ENCODE data around the gene SMPX. TPM values are rescaled to one million over a fixed set of nuclear protein-coding genes. Genes with fewer than 3 reads are reported as not detected.

Gene SMPX
- total and polyA plus RNA-seq, 2 of the 4 experiments (the other 2 are of a cell fraction) = not detected

- no peak overlapping the region for H3K4me2 ChIP-seq (ENCODE audit: low read depth, low read length)
- H2BK5ac ChIP-seq (ENCODE audit: low read depth, low read length, poor library complexity, severe bottlenecking) = no peak overlapping the region
- ATAC-seq (ENCODE audit: low read depth) = no peak
- dilution Hi-C loops (cut with HindIII; ENCODE audit: low sequenced_read_pairs, unreplicated experiment) (no loop called here), in situ Hi-C loops (cut with MboI; ENCODE audit: low sequenced_read_pairs) (no loop called here), intact Hi-C loops (cut with micrococcal nuclease) (no loop called here)
- no peak overlapping the region for H3K4ac ChIP-seq (ENCODE audit: low read depth, low read length)
- H3K14ac ChIP-seq (replicated peaks; ENCODE audit: low read depth, low read length) = no peak overlapping the region
- DNase-seq = no peak
- no peaks in the 10 kb centered on the region for H4K20me1 ChIP-seq (ENCODE audit: insufficient read depth, low read length)
- H2AK5ac ChIP-seq (ENCODE audit: low read depth, low read length) = no peak overlapping the region
- H3K9ac ChIP-seq (ENCODE audit: low read depth, low read length) = no peak overlapping the region
- no CpG with 5 or more reads among the region's 3 CpGs for WGBS, 2 experiments (ENCODE audit: extremely low coverage in 2 of 2, insufficient read length in 1 of 2)
- H3K18ac ChIP-seq (ENCODE audit: low read depth, low read length) = no peak overlapping the region
- no peak overlapping the region for H2BK20ac ChIP-seq (ENCODE audit: low read depth, low read length)
- H3K4me3 ChIP-seq (ENCODE audit: insufficient read depth, low read depth, low read length) = no peak overlapping the region
- H3K27ac ChIP-seq (ENCODE audit: insufficient read depth, low read length) = no peak overlapping the region
- no peak overlapping the region for H4K91ac ChIP-seq (ENCODE audit: insufficient read depth, low read depth, low read length)
- no TSS peak for BruUV-seq (replicated peaks)
- H3K9me1 ChIP-seq (ENCODE audit: insufficient read depth, low read length) = no peaks in the 10 kb centered on the region
- H2BK120ac ChIP-seq (ENCODE audit: low read depth, low read length) = no peak overlapping the region
- no peak overlapping the region for H4K8ac ChIP-seq (ENCODE audit: low read depth in 2 of 2, low read length in 2 of 2)
- TF ChIP-seq CTCF (conservative IDR thresholded peaks at IDR 0.05; ENCODE audit: low read depth, low read length) (no peak), MAFK (IDR thresholded peaks at IDR 0.05; ENCODE audit: low read depth, low read length) (no peak), BHLHE40 (IDR thresholded peaks at IDR 0.05; ENCODE audit: low read depth, low read length) (no peak), USF2 (IDR thresholded peaks at IDR 0.05; ENCODE audit: low read depth, low read length) (no peak), RCOR1 (IDR thresholded peaks at IDR 0.05; ENCODE audit: insufficient replicate concordance, low read length) (no peak), MAZ (IDR thresholded peaks at IDR 0.05; ENCODE audit: borderline replicate concordance, low read depth, low read length) (no peak), ELK1 (IDR thresholded peaks at IDR 0.05; ENCODE audit: borderline replicate concordance, low read depth, low read length) (no peak), CHD1 (IDR thresholded peaks at IDR 0.05; ENCODE audit: low read depth, low read length) (no peak), RFX5 (IDR thresholded peaks at IDR 0.05; ENCODE audit: low read depth, low read length) (no peak), RAD21 (IDR thresholded peaks at IDR 0.05; ENCODE audit: low read length) (no peak), CEBPB (IDR thresholded peaks at IDR 0.05; ENCODE audit: low read depth, low read length) (no peak), SMC3 (IDR thresholded peaks at IDR 0.05; ENCODE audit: low read depth, low read length) (no peak), MXI1 (IDR thresholded peaks at IDR 0.05; ENCODE audit: borderline replicate concordance, low read depth, low read length) (no peak)
- H3K36me3 ChIP-seq (ENCODE audit: control insufficient read depth, insufficient read depth, low read length) = no peaks in the 10 kb centered on the region
- no peak overlapping the region for H2BK15ac ChIP-seq (ENCODE audit: low read depth, low read length)
- peaks cover 5% of the 10 kb centered on the region for H3K27me3 ChIP-seq (ENCODE audit: control insufficient read depth, insufficient read depth, low read length)
- ChIA-PET CTCF (no interaction called here), POLR2A (ENCODE audit: unreplicated experiment) (no interaction called here)
- H3K56ac ChIP-seq (ENCODE audit: extremely low read depth, insufficient read depth, low read length) = no peak overlapping the region
- H3K4me1 ChIP-seq (ENCODE audit: control insufficient read depth, insufficient read depth, low read length) = no peaks in the 10 kb centered on the region
- H3K23ac ChIP-seq (ENCODE audit: low read depth, low read length) = no peak overlapping the region
- no peak overlapping the region for H4K5ac ChIP-seq (ENCODE audit: low read depth, low read length)
- no peaks in the 10 kb centered on the region for H3K79me1 ChIP-seq (ENCODE audit: low read depth in 1 of 2, low read length in 2 of 2)
- H2AK9ac ChIP-seq (replicated peaks; ENCODE audit: low read depth, low read length, poor library complexity) = no peak overlapping the region
- no peaks in the 10 kb centered on the region for H3K9me3 ChIP-seq (ENCODE audit: control insufficient read depth, insufficient read depth, low read length)
- H2AFZ ChIP-seq (replicated peaks; ENCODE audit: low read length, poor library complexity) = no peak overlapping the region
Observed at GRCh38 chrX:21764008-21764407, 6.1 kb upstream of the SMPX start.
